Measurements from ENCODE around the gene PTBP3. TPM values are rescaled to one million over a fixed set of nuclear protein-coding genes. Genes with fewer than 3 reads are reported as not detected.
"Not testable (repeated sequence)": the region's sequence is repeated elsewhere in the genome, so short reads cannot be mapped to it uniquely, and the experiment has no call there.

Gene PTBP3
- total and polyA plus RNA-seq, 2 of the 13 experiments (the other 11 are each of a cell fraction or from before 2014, with no cell fraction given), result 52.8 to 61.1 TPM

DNA sequence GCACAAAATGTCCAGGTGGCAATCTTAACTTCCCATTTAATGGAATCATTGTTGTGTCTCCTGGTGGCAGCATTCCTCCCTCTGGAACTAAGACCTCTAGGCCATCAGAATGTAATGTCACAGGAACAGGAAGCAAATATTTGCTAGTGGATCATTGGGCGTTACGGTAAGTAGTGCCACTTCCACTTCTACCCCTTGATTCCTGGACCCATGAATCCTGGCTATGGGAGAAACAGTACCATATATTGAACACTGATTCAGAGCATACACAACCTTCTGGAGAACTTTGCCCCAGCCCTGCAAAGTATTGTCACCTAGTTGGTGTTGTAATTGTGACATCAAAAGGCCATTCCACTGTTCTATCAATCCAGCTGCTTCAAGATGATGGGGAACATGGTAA lies 40.8 kb upstream of the PTBP3 start (continued):
- TF ChIP-seq GTF3A (CRISPR knock-in tag; conservative IDR thresholded peaks at IDR 0.05), result peak; percentile 67; the same call in 1 of the 2 replicates
- peak; percentile 47 for TF ChIP-seq HOXA3 (CRISPR knock-in tag; IDR thresholded peaks at IDR 0.05)
- TF ChIP-seq, protein P1, sequence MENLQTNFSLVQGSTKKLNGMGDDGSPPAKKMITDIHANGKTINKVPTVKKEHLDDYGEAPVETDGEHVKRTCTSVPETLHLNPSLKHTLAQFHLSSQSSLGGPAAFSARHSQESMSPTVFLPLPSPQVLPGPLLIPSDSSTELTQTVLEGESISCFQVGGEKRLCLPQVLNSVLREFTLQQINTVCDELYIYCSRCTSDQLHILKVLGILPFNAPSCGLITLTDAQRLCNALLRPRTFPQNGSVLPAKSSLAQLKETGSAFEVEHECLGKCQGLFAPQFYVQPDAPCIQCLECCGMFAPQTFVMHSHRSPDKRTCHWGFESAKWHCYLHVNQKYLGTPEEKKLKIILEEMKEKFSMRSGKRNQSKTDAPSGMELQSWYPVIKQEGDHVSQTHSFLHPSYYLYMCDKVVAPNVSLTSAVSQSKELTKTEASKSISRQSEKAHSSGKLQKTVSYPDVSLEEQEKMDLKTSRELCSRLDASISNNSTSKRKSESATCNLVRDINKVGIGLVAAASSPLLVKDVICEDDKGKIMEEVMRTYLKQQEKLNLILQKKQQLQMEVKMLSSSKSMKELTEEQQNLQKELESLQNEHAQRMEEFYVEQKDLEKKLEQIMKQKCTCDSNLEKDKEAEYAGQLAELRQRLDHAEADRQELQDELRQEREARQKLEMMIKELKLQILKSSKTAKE (CRISPR knock-in tag; IDR thresholded peaks at IDR 0.05; ENCODE audit: borderline replicate concordance), result peak; percentile 74
- peak; percentile 69; the same call in 1 of the 2 replicates for TF ChIP-seq ZNF12 (CRISPR knock-in tag; IDR thresholded peaks at IDR 0.05)
- TF ChIP-seq ZBTB20 (CRISPR knock-in tag; IDR thresholded peaks at IDR 0.05; ENCODE audit: borderline replicate concordance, low read depth), result 0 out of 2 replicates have a peak, but pooled peaks have one; percentile 24
- peak; percentile 90 for TF ChIP-seq PPARG (CRISPR knock-in tag; conservative IDR thresholded peaks at IDR 0.05)
- peak; percentile 29; the same call in 1 of the 2 replicates for TF ChIP-seq MIER2 (CRISPR knock-in tag; IDR thresholded peaks at IDR 0.05)
- TF ChIP-seq GFI1 (CRISPR knock-in tag; IDR thresholded peaks at IDR 0.05; ENCODE audit: borderline replicate concordance), result peak; percentile 84
- peak; percentile 49 for TF ChIP-seq CTCF (CRISPR knock-in tag; IDR thresholded peaks at IDR 0.05)
- peak; percentile 77 for TF ChIP-seq ZNF331 (CRISPR knock-in tag; IDR thresholded peaks at IDR 0.05)
- TF ChIP-seq HMG20B (CRISPR knock-in tag; conservative IDR thresholded peaks at IDR 0.05), result peak; percentile 82; the same call in 1 of the 2 replicates
- not testable (repeated sequence) for TF ChIP-seq NONO (IDR thresholded peaks at IDR 0.05)
- peak; percentile 59 for TF ChIP-seq NONO (CRISPR knock-in tag; conservative IDR thresholded peaks at IDR 0.05)
- TF ChIP-seq SALL1 (CRISPR knock-in tag; IDR thresholded peaks at IDR 0.05), result peak; percentile 50; the same call in 1 of the 2 replicates
- peak; percentile 93 for TF ChIP-seq PAXIP1 (CRISPR knock-in tag; conservative IDR thresholded peaks at IDR 0.05)
- TF ChIP-seq HDAC2 (CRISPR knock-in tag; IDR thresholded peaks at IDR 0.05), result peak; percentile 88
- peak; percentile 55; the same call in 1 of the 2 replicates for TF ChIP-seq SMAD3 (CRISPR knock-in tag; IDR thresholded peaks at IDR 0.05)
- TF ChIP-seq POGZ (CRISPR knock-in tag; IDR thresholded peaks at IDR 0.05), result peak; percentile 91
- TF ChIP-seq, protein P2, sequence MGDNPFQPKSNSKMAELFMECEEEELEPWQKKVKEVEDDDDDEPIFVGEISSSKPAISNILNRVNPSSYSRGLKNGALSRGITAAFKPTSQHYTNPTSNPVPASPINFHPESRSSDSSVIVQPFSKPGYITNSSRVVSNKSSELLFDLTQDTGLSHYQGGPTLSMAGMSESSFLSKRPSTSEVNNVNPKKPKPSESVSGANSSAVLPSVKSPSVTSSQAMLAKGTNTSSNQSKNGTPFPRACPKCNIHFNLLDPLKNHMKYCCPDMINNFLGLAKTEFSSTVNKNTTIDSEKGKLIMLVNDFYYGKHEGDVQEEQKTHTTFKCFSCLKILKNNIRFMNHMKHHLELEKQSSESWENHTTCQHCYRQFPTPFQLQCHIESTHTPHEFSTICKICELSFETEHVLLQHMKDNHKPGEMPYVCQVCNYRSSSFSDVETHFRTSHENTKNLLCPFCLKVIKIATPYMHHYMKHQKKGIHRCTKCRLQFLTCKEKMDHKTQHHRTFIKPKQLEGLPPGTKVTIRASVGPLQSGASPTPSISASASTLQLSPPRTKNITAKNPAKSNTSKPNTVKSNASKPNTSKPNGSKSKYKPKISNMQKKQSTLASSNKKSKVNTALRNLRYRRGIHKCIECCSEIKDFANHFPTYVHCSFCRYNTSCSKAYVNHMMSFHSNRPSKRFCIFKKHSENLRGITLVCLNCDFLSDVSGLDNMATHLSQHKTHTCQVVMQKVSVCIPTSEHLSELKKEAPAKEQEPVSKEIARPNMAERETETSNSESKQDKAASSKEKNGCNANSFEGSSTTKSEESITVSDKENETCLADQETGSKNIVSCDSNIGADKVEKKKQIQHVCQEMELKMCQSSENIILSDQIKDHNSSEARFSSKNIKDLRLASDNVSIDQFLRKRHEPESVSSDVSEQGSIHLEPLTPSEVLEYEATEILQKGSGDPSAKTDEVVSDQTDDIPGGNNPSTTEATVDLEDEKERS (CRISPR knock-in tag; IDR thresholded peaks at IDR 0.05), result 0 out of 2 replicates have a peak, but pooled peaks have one; percentile 12
- peak; percentile 82 for TF ChIP-seq FOXA3 (CRISPR knock-in tag; IDR thresholded peaks at IDR 0.05)
- TF ChIP-seq KLF11 (CRISPR knock-in tag; IDR thresholded peaks at IDR 0.05), result 0 out of 2 replicates have a peak, but pooled peaks have one; percentile 20
